Mononuclear cell (primary cell): ENCODE data around the gene CYP1A2. TPM values are rescaled to one million over a fixed set of nuclear protein-coding genes. Genes with fewer than 3 reads are reported as not detected.

Source experiments
- H3K27me3 ChIP-seq: 2 replicates; pipeline ENCODE4 v1.6.0; 2011; ENCODE audit warnings: low read length, control low read depth; ENCODE audit not compliant: insufficient read depth
- H3K4me1 ChIP-seq: 2 replicates; pipeline ENCODE4 v1.5.1; 2011; ENCODE audit warnings: mild to moderate bottlenecking, low read length, control low read depth; ENCODE audit not compliant: insufficient read depth
- H3K4me3 ChIP-seq: 2 replicates; pipeline ENCODE4 v1.5.1; 2011; ENCODE audit warnings: mild to moderate bottlenecking, low read length, moderate library complexity
- H3K9me3 ChIP-seq: 2 replicates; pipeline ENCODE4 v1.5.1; 2011; ENCODE audit warnings: low read depth, mild to moderate bottlenecking, control low read depth, low read length
- total RNA-seq: library from RNA; depleted of rRNA; stranded (reverse); fragments of >200 nt; gene quantifications from one replicate; pipeline ENCODE4 v1.2.3, GENCODE V29; 2012

The CYP1A2 gene
- total RNA-seq, 1 donor = not detected

- peak overlapping the region; percentile 47 for H3K4me3 ChIP-seq
- no peaks in the 10 kb centered on the region for H3K9me3 ChIP-seq
- H3K4me1 ChIP-seq = peaks cover 98% of the 10 kb centered on the region
- no peaks in the 10 kb centered on the region for H3K27me3 ChIP-seq
Observed at GRCh38 chr15:74788042-74788682, 39.5 kb downstream of the CYP1A2 start.

GRCh38 chr15:74788683-74789151 is 40.1 kb downstream of the CYP1A2 start:
- Histone ChIP-seq H3K9me3 (no peaks in the 10 kb centered on the region), H3K4me1 (peaks cover 98% of the 10 kb centered on the region), H3K4me3 (peak overlapping the region; percentile 47), H3K27me3 (no peaks in the 10 kb centered on the region)

GRCh38 chr15:74789171-74789631 is 40.6 kb downstream of the CYP1A2 start:
- no peaks in the 10 kb centered on the region for H3K9me3 ChIP-seq
- peaks cover 95% of the 10 kb centered on the region for H3K4me1 ChIP-seq
- H3K27me3 ChIP-seq = no peaks in the 10 kb centered on the region
- peak overlapping the region; percentile 47 for H3K4me3 ChIP-seq

GRCh38 chr15:74789741-74790079 is 41.1 kb downstream of the CYP1A2 start:
- H3K9me3 ChIP-seq = no peaks in the 10 kb centered on the region
- no peaks in the 10 kb centered on the region for H3K27me3 ChIP-seq
- peak overlapping the region; percentile 47 for H3K4me3 ChIP-seq
- H3K4me1 ChIP-seq = peaks cover 95% of the 10 kb centered on the region

- Histone ChIP-seq H3K9me3 (no peaks in the 10 kb centered on the region), H3K4me3 (peak overlapping the region; percentile 47)
Observed at GRCh38 chr15:74790080-74790916, 41.7 kb downstream of the CYP1A2 start.

GRCh38 chr15:74791007-74791406 is 42.4 kb downstream of the CYP1A2 start:
- Histone ChIP-seq H3K27me3 (no peaks in the 10 kb centered on the region), H3K4me3 (no peak overlapping the region), H3K9me3 (no peaks in the 10 kb centered on the region), H3K4me1 (peaks cover 95% of the 10 kb centered on the region)

More at GRCh38 chr15:74790080-74790916, 41.7 kb downstream of the CYP1A2 start:
- Histone ChIP-seq H3K4me1 (peaks cover 95% of the 10 kb centered on the region), H3K27me3 (no peaks in the 10 kb centered on the region)

- no peaks in the 10 kb centered on the region for H3K9me3 ChIP-seq
- no peak overlapping the region for H3K4me3 ChIP-seq
- H3K4me1 ChIP-seq = peaks cover 95% of the 10 kb centered on the region
- H3K27me3 ChIP-seq = no peaks in the 10 kb centered on the region
Observed at GRCh38 chr15:74791667-74792066, 43.0 kb downstream of the CYP1A2 start.

GRCh38 chr15:74792227-74793016 is 43.8 kb downstream of the CYP1A2 start:
- Histone ChIP-seq H3K9me3 (no peaks in the 10 kb centered on the region), H3K4me3 (no peak overlapping the region), H3K4me1 (peaks cover 96% of the 10 kb centered on the region), H3K27me3 (no peaks in the 10 kb centered on the region)

GRCh38 chr15:74793135-74794028 is 44.7 kb downstream of the CYP1A2 start:
- peaks cover 97% of the 10 kb centered on the region for H3K4me1 ChIP-seq
- no peaks in the 10 kb centered on the region for H3K9me3 ChIP-seq
- no peak overlapping the region for H3K4me3 ChIP-seq
- H3K27me3 ChIP-seq = no peaks in the 10 kb centered on the region

GRCh38 chr15:74794248-74794969 is 45.8 kb downstream of the CYP1A2 start:
- H3K27me3 ChIP-seq = no peaks in the 10 kb centered on the region
- no peak overlapping the region for H3K4me3 ChIP-seq
- peaks cover 97% of the 10 kb centered on the region for H3K4me1 ChIP-seq
- H3K9me3 ChIP-seq = no peaks in the 10 kb centered on the region

GRCh38 chr15:74794970-74795349 is 46.3 kb downstream of the CYP1A2 start:
- Histone ChIP-seq H3K27me3 (no peaks in the 10 kb centered on the region), H3K4me1 (peaks cover 97% of the 10 kb centered on the region), H3K4me3 (no peak overlapping the region), H3K9me3 (no peaks in the 10 kb centered on the region)

- Histone ChIP-seq H3K4me3 (no peak overlapping the region), H3K27me3 (no peaks in the 10 kb centered on the region), H3K9me3 (no peaks in the 10 kb centered on the region), H3K4me1 (peaks cover 95% of the 10 kb centered on the region)
Observed at GRCh38 chr15:74795966-74796625, 47.5 kb downstream of the CYP1A2 start.
